GM12878 (cell line): ENCODE data around the gene MYL12A. TPM values are rescaled to one million over a fixed set of nuclear protein-coding genes. Genes with fewer than 3 reads are reported as not detected.

Experiments
- ATAC-seq: fragments of 200-7000 bp; cut with Tn5 transposase; 3 replicates; pipeline ENCODE4 v1.9.1; 2020; ENCODE audit warnings: mild to moderate bottlenecking, moderate library complexity
- BruUV-seq: library from RNA; stranded (reverse); fragments of 400-500 nt; replicated peaks from 2 replicates; lab custom pipeline; 2021; lab: Mats Ljungman, UMichigan
- CTCF ChIA-PET: fragments of 300-600 bp; sonication (Branson Sonifier 250); formaldehyde crosslinking; extraction: SDS; loops from one replicate; lab custom pipeline; 2021; ENCODE audit warnings: inconsistent platforms; lab: Yijun Ruan, JAX
- POLR2A ChIA-PET: fragments of 350-600 bp; formaldehyde crosslinking; extraction: SDS; loops from one replicate; lab custom pipeline; 2021; ENCODE audit warnings: inconsistent platforms; lab: Charles Lee
- RAD21 ChIA-PET: fragments of 300-600 bp; sonication (Branson Sonifier 250); formaldehyde crosslinking; loops from one replicate; lab custom pipeline; 2023; ENCODE audit warnings: antibody characterized with exemption; ENCODE audit not compliant: unreplicated experiment; lab: Charles Lee
- SMC1A ChIA-PET: fragments of 300-600 bp; sonication (Branson Sonifier 250); formaldehyde crosslinking; loops from one replicate; lab custom pipeline; 2023; ENCODE audit not compliant: unreplicated experiment, uncharacterized antibody; lab: Charles Lee
- DNase-seq: peaks from one replicate; pipeline ENCODE4 v3.0.0-alpha.2; 2011; ENCODE audit warnings: low read depth, low spot score
- FAIRE-seq: peaks from 3 replicates; lab custom pipeline; 2011; peaks lifted over from hg19 to GRCh38; lab: Jason Lieb, UNC
- H2AFZ ChIP-seq: 2 replicates; pipeline ENCODE4 v1.6.0; 2011; ENCODE audit warnings: low read depth, low read length, control low read depth; ENCODE audit not compliant: control insufficient read depth
- H3K27ac ChIP-seq: 2 replicates; pipeline ENCODE4 v1.5.1; 2011; ENCODE audit warnings: control low read depth; ENCODE audit not compliant: control insufficient read depth, insufficient read depth
- H3K27me3 ChIP-seq, 2 experiments: replicated peaks in 1 of 2; 2 replicates each; pipeline versions ENCODE4 v1.6.0 to v1.6.1; 2011; ENCODE audit warnings: low read length in 1 of 2; ENCODE audit not compliant: control insufficient read depth in 2 of 2, insufficient read depth in 2 of 2
- H3K36me3 ChIP-seq, 2 experiments: 2 replicates each; pipeline ENCODE4 v1.5.1; 2011; ENCODE audit warnings: low read length in 1 of 2; ENCODE audit not compliant: control insufficient read depth in 2 of 2, insufficient read depth in 2 of 2
- H3K4me1 ChIP-seq: 2 replicates; pipeline ENCODE4 v1.6.1; 2011; ENCODE audit warnings: mild to moderate bottlenecking, low read length, moderate library complexity, mixed read lengths; ENCODE audit not compliant: control insufficient read depth, insufficient read depth
- H3K4me2 ChIP-seq: 2 replicates; pipeline ENCODE4 v1.6.0; 2011; ENCODE audit warnings: control low read depth; ENCODE audit not compliant: control insufficient read depth, insufficient read depth
- H3K4me3 ChIP-seq: fragments of 200-600 bp; sonication (generic); 2 replicates; pipeline ENCODE4 v1.5.1; 2016
- H3K79me2 ChIP-seq: 2 replicates; pipeline ENCODE4 v1.6.0; 2011; ENCODE audit warnings: low read length; ENCODE audit not compliant: control insufficient read depth, insufficient read depth
- H3K9ac ChIP-seq: 2 replicates; pipeline ENCODE4 v1.8.0; 2011; ENCODE audit warnings: low read length, control low read depth, mixed read lengths; ENCODE audit not compliant: control insufficient read depth, insufficient read depth
- H3K9me3 ChIP-seq: replicated peaks from 3 replicates; pipeline ENCODE4 v1.5.1; 2011; ENCODE audit warnings: mild to moderate bottlenecking, low read length; ENCODE audit not compliant: control insufficient read depth, insufficient read depth
- H4K20me1 ChIP-seq: 2 replicates; pipeline ENCODE4 v1.6.0; 2011; ENCODE audit not compliant: control insufficient read depth, insufficient read depth
- ATF7 ChIP-seq: fragments of 450-650 bp; IDR thresholded peaks from 2 replicates; pipeline ENCODE4 v1.6.1; 2016; ENCODE audit warnings: low read depth, mild to moderate bottlenecking
- CHD4 ChIP-seq: fragments of 200-600 bp; sonication (generic); IDR thresholded peaks from 2 replicates; pipeline ENCODE4 v1.6.1; 2016; ENCODE audit warnings: mild to moderate bottlenecking
- HDAC2 ChIP-seq: fragments of 200-600 bp; sonication (generic); IDR thresholded peaks from 2 replicates; pipeline ENCODE4 v1.6.1; 2017
- IKZF2 ChIP-seq, 2 experiments: fragments of 450-650 bp; IDR thresholded peaks; 2 replicates each; pipeline ENCODE4 v1.6.1; 2017; ENCODE audit warnings: mild to moderate bottlenecking in 2 of 2, moderate library complexity in 2 of 2
- IRF4 ChIP-seq: IDR thresholded peaks from 2 replicates; pipeline ENCODE4 v1.6.1; 2011; ENCODE audit warnings: low read depth, low read length
- MEF2A ChIP-seq: IDR thresholded peaks from 2 replicates; pipeline ENCODE4 v1.6.1; 2011; ENCODE audit warnings: low read depth, mild to moderate bottlenecking, low read length, moderate library complexity; ENCODE audit not compliant: insufficient read depth
- NFIC ChIP-seq: IDR thresholded peaks from 2 replicates; pipeline ENCODE4 v1.6.1; 2012; ENCODE audit warnings: low read depth, mild to moderate bottlenecking, inconsistent platforms, low read length, moderate library complexity
- NR2C1 ChIP-seq: fragments of 450-650 bp; IDR thresholded peaks from 2 replicates; pipeline ENCODE4 v1.6.1; 2017; ENCODE audit warnings: antibody characterized with exemption, mild to moderate bottlenecking, moderate library complexity
- RELA ChIP-seq: fragments of 450-650 bp; IDR thresholded peaks from 2 replicates; pipeline ENCODE4 v1.8.0; 2014; ENCODE audit warnings: borderline replicate concordance; ENCODE audit not compliant: partially characterized antibody
- SREBF2 ChIP-seq: IDR thresholded peaks from 2 replicates; pipeline ENCODE4 v1.6.1; 2012; ENCODE audit warnings: mild to moderate bottlenecking, low read length
- STAT1 ChIP-seq: fragments of 450-650 bp; conservative IDR thresholded peaks from 2 replicates; pipeline ENCODE4 v1.6.1; 2014; ENCODE audit warnings: antibody characterized with exemption, mild to moderate bottlenecking
- TCF12 ChIP-seq: IDR thresholded peaks from 2 replicates; pipeline ENCODE4 v1.6.1; 2011; ENCODE audit warnings: low read depth, mild to moderate bottlenecking, low read length
- WGBS: methylation state at CpG from one replicate; pipeline ENCODE4 v1.1.6; 2016; ENCODE audit warnings: low lambda C conversion rate; ENCODE audit not compliant: insufficient replicate concordance, insufficient coverage; ENCODE audit errors: missing lambda C conversion rate; 5-methylcytosine and 5-hydroxymethylcytosine counted together
- in situ Hi-C: fragments of 300-500 bp; cut with MboI; formaldehyde crosslinking; loops from 9 replicates; pipeline ENCODE4 v1.14.3; 2018; ENCODE audit warnings: mixed read lengths
- intact Hi-C: fragments of 100-400 bp; cut with micrococcal nuclease; formaldehyde crosslinking; loops from one replicate; pipeline ENCODE4 v1.14.2; 2022; ENCODE audit not compliant: unreplicated experiment
- polyA plus RNA-seq, 11 experiments: library from polyadenylated mRNA; depleted of rRNA in 4 of 11; unstranded in 6 of 11; stranded (reverse) in 5 of 11; fragments of >200 nt; fragmentation: Nextera tagmentation in 4 of 11; fragmentation: Illumina TruSeq in 1 of 11; extraction: Ambion mirVana in 4 of 11; extraction: Trizol in 1 of 11; gene quantifications; 1 replicate in 1 of 11; 2 replicates in 10 of 11; pipeline versions ENCODE4 v1.2.1 to v1.2.3, GENCODE V29; 2011 to 2016; ENCODE audit warnings: inconsistent platforms in 2 of 11, missing spikeins in 2 of 11, low read depth in 1 of 11
- total RNA-seq, 4 experiments: library from RNA; depleted of rRNA in 3 of 4; stranded (reverse); fragments of >200 nt in 3 of 4; fragmentation: Illumina TruSeq in 1 of 4; extraction: Trizol in 1 of 4; gene quantifications; 2 replicates each; pipeline versions ENCODE4 v1.2.1 to v1.2.3, GENCODE V29; 2013 to 2021
- TF ChIP-seq, protein P1 (sequence below): fragments of 450-650 bp; IDR thresholded peaks from 2 replicates; pipeline ENCODE4 v1.6.1; 2016; ENCODE audit warnings: mild to moderate bottlenecking
- TF ChIP-seq, protein P2 (sequence below): fragments of 450-650 bp; IDR thresholded peaks from 2 replicates; pipeline ENCODE4 v1.6.1; 2016; ENCODE audit warnings: mild to moderate bottlenecking
- TF ChIP-seq, protein P3 (sequence below): fragments of 450-650 bp; IDR thresholded peaks from 2 replicates; pipeline ENCODE4 v1.6.1; 2017; ENCODE audit warnings: mild to moderate bottlenecking, moderate library complexity

MYL12A gene
- total and polyA plus RNA-seq, 10 of the 15 experiments (the other 5 are each of a cell fraction or from before 2014, with no cell fraction given) = 488 to 1,663 (median 924) TPM

DNA sequence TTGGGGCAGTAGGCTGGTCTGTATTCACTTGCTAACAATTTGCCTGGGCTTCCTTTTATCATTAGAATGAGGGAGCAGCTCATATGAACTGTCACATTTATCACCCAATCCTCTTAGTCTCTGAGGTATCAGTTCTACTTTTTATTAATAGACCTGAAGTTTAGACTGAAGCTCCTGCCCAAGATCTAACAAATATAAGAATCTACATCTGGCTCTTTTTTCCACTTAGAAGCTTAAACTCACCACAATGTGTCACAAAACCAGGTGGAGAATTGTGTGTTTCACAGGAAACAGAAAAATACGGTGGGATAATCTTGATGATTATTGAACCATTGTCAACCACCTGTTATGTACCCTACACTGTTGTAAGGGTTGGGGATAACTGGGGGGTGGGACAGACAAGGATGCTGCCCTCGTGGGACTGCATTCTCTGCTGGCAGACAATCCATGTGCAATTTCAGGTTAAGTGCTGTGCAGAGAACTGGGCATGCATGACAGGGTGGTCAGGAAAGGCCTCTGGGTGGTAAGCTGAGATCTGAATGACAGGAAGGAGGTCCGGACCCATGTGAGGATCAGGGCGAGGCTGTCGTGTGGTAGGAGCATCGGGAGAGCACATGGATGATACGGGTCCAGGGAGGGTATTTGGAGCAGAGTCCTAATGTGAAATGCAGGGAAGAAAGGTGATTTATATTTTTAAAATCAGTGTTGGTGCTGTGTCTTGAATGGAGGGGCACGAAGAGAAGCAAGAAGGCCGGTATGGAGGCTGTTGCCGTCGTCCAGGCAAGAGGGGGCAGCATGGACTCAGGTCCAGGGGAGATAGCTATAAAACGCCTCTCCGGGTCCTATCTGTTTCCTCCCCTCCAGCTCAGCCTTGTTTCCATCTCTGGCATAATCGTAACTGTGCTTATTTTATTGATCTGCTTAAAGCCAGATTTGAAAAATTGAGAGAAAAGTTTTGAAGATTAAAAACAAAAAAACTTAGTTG, 31.9 kb downstream of the MYL12A start:
- peak; percentile 80 for FAIRE-seq
- Histone ChIP-seq H3K4me3 (no peak overlapping the region), H3K27ac (peak overlapping the region; percentile 61), H3K4me1 (peaks cover 24% of the 10 kb centered on the region), H3K79me2 (no peaks in the 10 kb centered on the region), H4K20me1 (no peaks in the 10 kb centered on the region), H2AFZ (no peak overlapping the region), H3K27me3 (no peaks in the 10 kb centered on the region), H3K36me3 (peaks cover under 1 to 15% of the 10 kb centered on the region in 2 experiments), H3K4me2 (peak overlapping the region; percentile 49), H3K9ac (no peak overlapping the region), H3K9me3 (no peaks in the 10 kb centered on the region)
- DNase-seq = no peak
- ChIA-PET CTCF (interaction anchor here (0.8 to 11.4 kb wide), 19 partner anchors 13 to 716 kb away, joined by 3 to 204 read pairs (median 5); no protein-coding TSS in a partner anchor), RAD21 (interaction anchor here (0.6 to 8.8 kb wide), 18 partner anchors 15 to 1779 kb away, joined by 3 to 76 read pairs (median 7); partner anchors contain the start of gene MYL12B), POLR2A (interaction anchor here (0.5 to 0.8 kb wide), 5 partner anchors 17 to 1176 kb away, joined by 3 read pairs; no protein-coding TSS in a partner anchor), SMC1A (interaction anchor here (0.6 to 3.4 kb wide), 24 partner anchors 10 to 1777 kb away, joined by 3 to 36 read pairs (median 4); partner anchors contain the start of genes MYL12A and MYL12B)
- intact Hi-C loops (loop anchor here (2.0 to 10.0 kb wide), 3 partner anchors 307 to 715 kb away; no protein-coding TSS in a partner anchor), in situ Hi-C loops (loop anchor here (5.0 to 10.0 kb wide), 4 partner anchors 173 to 1775 kb away; partner anchors contain the start of gene TGIF1)
- BruUV-seq = no TSS peak
- WGBS = 57% methylated on average over 14 of the region's 14 CpGs
- ATAC-seq = peak; percentile 81
- TF ChIP-seq HDAC2 = no peak
- no peak for TF ChIP-seq RELA
- TF ChIP-seq STAT1 = no peak
- TF ChIP-seq MEF2A = peak; percentile 92
- TF ChIP-seq, protein P1, sequence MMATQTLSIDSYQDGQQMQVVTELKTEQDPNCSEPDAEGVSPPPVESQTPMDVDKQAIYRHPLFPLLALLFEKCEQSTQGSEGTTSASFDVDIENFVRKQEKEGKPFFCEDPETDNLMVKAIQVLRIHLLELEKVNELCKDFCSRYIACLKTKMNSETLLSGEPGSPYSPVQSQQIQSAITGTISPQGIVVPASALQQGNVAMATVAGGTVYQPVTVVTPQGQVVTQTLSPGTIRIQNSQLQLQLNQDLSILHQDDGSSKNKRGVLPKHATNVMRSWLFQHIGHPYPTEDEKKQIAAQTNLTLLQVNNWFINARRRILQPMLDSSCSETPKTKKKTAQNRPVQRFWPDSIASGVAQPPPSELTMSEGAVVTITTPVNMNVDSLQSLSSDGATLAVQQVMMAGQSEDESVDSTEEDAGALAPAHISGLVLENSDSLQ = peak; percentile 58; the same call in 1 of the 2 replicates
- TF ChIP-seq, protein P2, sequence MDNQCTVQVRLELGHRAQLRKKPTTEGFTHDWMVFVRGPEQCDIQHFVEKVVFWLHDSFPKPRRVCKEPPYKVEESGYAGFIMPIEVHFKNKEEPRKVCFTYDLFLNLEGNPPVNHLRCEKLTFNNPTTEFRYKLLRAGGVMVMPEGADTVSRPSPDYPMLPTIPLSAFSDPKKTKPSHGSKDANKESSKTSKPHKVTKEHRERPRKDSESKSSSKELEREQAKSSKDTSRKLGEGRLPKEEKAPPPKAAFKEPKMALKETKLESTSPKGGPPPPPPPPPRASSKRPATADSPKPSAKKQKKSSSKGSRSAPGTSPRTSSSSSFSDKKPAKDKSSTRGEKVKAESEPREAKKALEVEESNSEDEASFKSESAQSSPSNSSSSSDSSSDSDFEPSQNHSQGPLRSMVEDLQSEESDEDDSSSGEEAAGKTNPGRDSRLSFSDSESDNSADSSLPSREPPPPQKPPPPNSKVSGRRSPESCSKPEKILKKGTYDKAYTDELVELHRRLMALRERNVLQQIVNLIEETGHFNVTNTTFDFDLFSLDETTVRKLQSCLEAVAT = no peak
- TF ChIP-seq CHD4 = no peak
- TF ChIP-seq IRF4 = 0 out of 2 replicates have a peak, but pooled peaks have one; percentile 25
- TF ChIP-seq, protein P3, sequence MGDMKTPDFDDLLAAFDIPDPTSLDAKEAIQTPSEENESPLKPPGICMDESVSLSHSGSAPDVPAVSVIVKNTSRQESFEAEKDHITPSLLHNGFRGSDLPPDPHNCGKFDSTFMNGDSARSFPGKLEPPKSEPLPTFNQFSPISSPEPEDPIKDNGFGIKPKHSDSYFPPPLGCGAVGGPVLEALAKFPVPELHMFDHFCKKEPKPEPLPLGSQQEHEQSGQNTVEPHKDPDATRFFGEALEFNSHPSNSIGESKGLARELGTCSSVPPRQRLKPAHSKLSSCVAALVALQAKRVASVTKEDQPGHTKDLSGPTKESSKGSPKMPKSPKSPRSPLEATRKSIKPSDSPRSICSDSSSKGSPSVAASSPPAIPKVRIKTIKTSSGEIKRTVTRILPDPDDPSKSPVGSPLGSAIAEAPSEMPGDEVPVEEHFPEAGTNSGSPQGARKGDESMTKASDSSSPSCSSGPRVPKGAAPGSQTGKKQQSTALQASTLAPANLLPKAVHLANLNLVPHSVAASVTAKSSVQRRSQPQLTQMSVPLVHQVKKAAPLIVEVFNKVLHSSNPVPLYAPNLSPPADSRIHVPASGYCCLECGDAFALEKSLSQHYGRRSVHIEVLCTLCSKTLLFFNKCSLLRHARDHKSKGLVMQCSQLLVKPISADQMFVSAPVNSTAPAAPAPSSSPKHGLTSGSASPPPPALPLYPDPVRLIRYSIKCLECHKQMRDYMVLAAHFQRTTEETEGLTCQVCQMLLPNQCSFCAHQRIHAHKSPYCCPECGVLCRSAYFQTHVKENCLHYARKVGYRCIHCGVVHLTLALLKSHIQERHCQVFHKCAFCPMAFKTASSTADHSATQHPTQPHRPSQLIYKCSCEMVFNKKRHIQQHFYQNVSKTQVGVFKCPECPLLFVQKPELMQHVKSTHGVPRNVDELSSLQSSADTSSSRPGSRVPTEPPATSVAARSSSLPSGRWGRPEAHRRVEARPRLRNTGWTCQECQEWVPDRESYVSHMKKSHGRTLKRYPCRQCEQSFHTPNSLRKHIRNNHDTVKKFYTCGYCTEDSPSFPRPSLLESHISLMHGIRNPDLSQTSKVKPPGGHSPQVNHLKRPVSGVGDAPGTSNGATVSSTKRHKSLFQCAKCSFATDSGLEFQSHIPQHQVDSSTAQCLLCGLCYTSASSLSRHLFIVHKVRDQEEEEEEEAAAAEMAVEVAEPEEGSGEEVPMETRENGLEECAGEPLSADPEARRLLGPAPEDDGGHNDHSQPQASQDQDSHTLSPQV = no peak
- peak; percentile 86; the same call in 1 of the 2 replicates for TF ChIP-seq NFIC
- TF ChIP-seq NR2C1 = no peak
- TF ChIP-seq TCF12 = no peak
- TF ChIP-seq ATF7 = 0 out of 2 replicates have a peak, but pooled peaks have one; percentile 14
- TF ChIP-seq IKZF2 (IDR thresholded peaks at IDR 0.05) = peak; percentile 74 to 76; a peak in 2 of 4 replicates
- TF ChIP-seq SREBF2 = no peak
